IMR-90 (cell line): ENCODE data around the gene C2orf80. TPM values are rescaled to one million over a fixed set of nuclear protein-coding genes. Genes with fewer than 3 reads are reported as not detected.

ENCODE experiments used
- ATAC-seq: fragments of 200-7000 bp; cut with Tn5 transposase; 2 replicates; pipeline ENCODE4 v1.9.1; 2020; ENCODE audit warnings: low read depth, mild to moderate bottlenecking, moderate library complexity
- BruUV-seq: library from RNA; stranded (reverse); fragments of 400-500 nt; replicated peaks from 2 replicates; lab custom pipeline; 2021; lab: Mats Ljungman, UMichigan
- CTCF ChIA-PET: fragments of 300-600 bp; formaldehyde crosslinking; extraction: SDS; loops from one replicate; lab custom pipeline; 2021; ENCODE audit warnings: antibody characterized with exemption; lab: Yijun Ruan, JAX
- POLR2A ChIA-PET: fragments of 300-600 bp; sonication (Branson Sonifier 250); formaldehyde crosslinking; loops from one replicate; lab custom pipeline; 2022; ENCODE audit warnings: antibody characterized with exemption; ENCODE audit not compliant: unreplicated experiment; lab: Charles Lee
- DNase-seq: peaks from one replicate; pipeline ENCODE4 v3.0.0; 2013
- H2AFZ ChIP-seq: replicated peaks from 2 replicates; pipeline ENCODE3; 2013; ENCODE audit warnings: low read length, mild to moderate bottlenecking; ENCODE audit not compliant: poor library complexity
- H2AK5ac ChIP-seq: 2 replicates; pipeline ENCODE4 v1.6.1; 2013; ENCODE audit warnings: low read depth, low read length, inconsistent platforms
- H2AK9ac ChIP-seq: replicated peaks from 2 replicates; pipeline ENCODE3; 2013; ENCODE audit warnings: mild to moderate bottlenecking, low read depth, low read length, moderate library complexity; ENCODE audit not compliant: poor library complexity
- H2BK120ac ChIP-seq: 2 replicates; pipeline ENCODE4 v1.6.1; 2013; ENCODE audit warnings: low read depth, low read length, inconsistent platforms
- H2BK15ac ChIP-seq: 3 replicates; pipeline ENCODE4 v1.6.1; 2013; ENCODE audit warnings: low read depth, low read length, inconsistent platforms
- H2BK20ac ChIP-seq: 2 replicates; pipeline ENCODE4 v1.6.1; 2013; ENCODE audit warnings: low read depth, mild to moderate bottlenecking, inconsistent platforms, low read length, moderate library complexity
- H2BK5ac ChIP-seq: 2 replicates; pipeline ENCODE4 v1.6.1; 2013; ENCODE audit warnings: mild to moderate bottlenecking, low read depth, low read length, inconsistent platforms; ENCODE audit not compliant: poor library complexity, severe bottlenecking
- H3K14ac ChIP-seq: replicated peaks from 2 replicates; pipeline ENCODE4 v1.6.1; 2013; ENCODE audit warnings: low read depth, low read length, inconsistent platforms
- H3K18ac ChIP-seq: 2 replicates; pipeline ENCODE4 v1.6.1; 2013; ENCODE audit warnings: low read depth, low read length, control low read depth
- H3K23ac ChIP-seq: 2 replicates; pipeline ENCODE4 v1.6.1; 2013; ENCODE audit warnings: low read depth, low read length, inconsistent platforms
- H3K27ac ChIP-seq: 2 replicates; pipeline ENCODE4 v1.5.1; 2013; ENCODE audit warnings: mild to moderate bottlenecking, control low read depth, low read length; ENCODE audit not compliant: insufficient read depth
- H3K27me3 ChIP-seq: 2 replicates; pipeline ENCODE4 v1.6.1; 2013; ENCODE audit warnings: low read length; ENCODE audit not compliant: control insufficient read depth, insufficient read depth
- H3K36me3 ChIP-seq: 2 replicates; pipeline ENCODE4 v1.6.1; 2013; ENCODE audit warnings: low read length, mixed read lengths; ENCODE audit not compliant: control insufficient read depth, insufficient read depth
- H3K4ac ChIP-seq: 2 replicates; pipeline ENCODE4 v1.6.1; 2013; ENCODE audit warnings: low read depth, low read length, inconsistent platforms
- H3K4me1 ChIP-seq: 2 replicates; pipeline ENCODE4 v1.6.1; 2013; ENCODE audit warnings: low read length, mixed read lengths; ENCODE audit not compliant: control insufficient read depth, insufficient read depth
- H3K4me2 ChIP-seq: 2 replicates; pipeline ENCODE4 v1.6.1; 2013; ENCODE audit warnings: low read depth, mild to moderate bottlenecking, control low read depth, low read length, moderate library complexity
- H3K4me3 ChIP-seq: 2 replicates; pipeline ENCODE4 v1.5.1; 2013; ENCODE audit warnings: low read depth, mild to moderate bottlenecking, control low read depth, low read length, moderate library complexity; ENCODE audit not compliant: insufficient read depth
- H3K56ac ChIP-seq: 2 replicates; pipeline ENCODE4 v1.6.1; 2013; ENCODE audit warnings: low read length, inconsistent platforms; ENCODE audit not compliant: insufficient read depth; ENCODE audit errors: extremely low read depth
- H3K79me1 ChIP-seq, 2 experiments: 2 replicates each; pipeline ENCODE4 v1.6.1; 2013; ENCODE audit warnings: low read length in 2 of 2, inconsistent platforms in 1 of 2, low read depth in 1 of 2
- H3K9ac ChIP-seq: 2 replicates; pipeline ENCODE4 v1.6.1; 2013; ENCODE audit warnings: low read depth, low read length, control low read depth
- H3K9me1 ChIP-seq: 2 replicates; pipeline ENCODE4 v1.6.1; 2013; ENCODE audit warnings: low read length, inconsistent platforms; ENCODE audit not compliant: insufficient read depth
- H3K9me3 ChIP-seq: 2 replicates; pipeline ENCODE4 v1.6.1; 2013; ENCODE audit warnings: low read length; ENCODE audit not compliant: control insufficient read depth, insufficient read depth
- H4K20me1 ChIP-seq: 2 replicates; pipeline ENCODE4 v1.6.1; 2013; ENCODE audit warnings: low read length, inconsistent platforms; ENCODE audit not compliant: insufficient read depth
- H4K5ac ChIP-seq: 2 replicates; pipeline ENCODE4 v1.6.1; 2013; ENCODE audit warnings: mild to moderate bottlenecking, low read depth, low read length, control low read depth
- H4K8ac ChIP-seq, 2 experiments: 2 replicates each; pipeline ENCODE4 v1.6.1; 2013; ENCODE audit warnings: low read depth in 2 of 2, low read length in 2 of 2, control low read depth in 1 of 2, inconsistent platforms in 1 of 2
- H4K91ac ChIP-seq: 2 replicates; pipeline ENCODE4 v1.6.1; 2013; ENCODE audit warnings: low read depth, low read length, inconsistent platforms; ENCODE audit not compliant: insufficient read depth
- CEBPB ChIP-seq: IDR thresholded peaks from 2 replicates; pipeline ENCODE4 v1.6.1; 2012; ENCODE audit warnings: low read depth, low read length, improper control_type of control experiment
- CHD1 ChIP-seq: IDR thresholded peaks from 2 replicates; pipeline ENCODE4 v1.6.1; 2012; ENCODE audit warnings: low read depth, low read length, improper control_type of control experiment
- MXI1 ChIP-seq: IDR thresholded peaks from 2 replicates; pipeline ENCODE4 v1.6.1; 2012; ENCODE audit warnings: low read depth, mild to moderate bottlenecking, low read length, moderate library complexity, borderline replicate concordance
- WGBS, 2 experiments: methylation state at CpG; one replicate each; pipeline versions ENCODE4 v1.1.5 to v1.1.7; 2013; ENCODE audit warnings: missing lambda C conversion rate in 2 of 2; ENCODE audit not compliant: insufficient read length in 1 of 2; ENCODE audit errors: extremely low coverage in 2 of 2; 5-methylcytosine and 5-hydroxymethylcytosine counted together
- dilution Hi-C: fragments of 300-500 bp; cut with HindIII; formaldehyde crosslinking; loops from one replicate; pipeline ENCODE4 v1.14.3; 2018; ENCODE audit warnings: low sequenced_read_pairs; ENCODE audit not compliant: unreplicated experiment
- in situ Hi-C: fragments of 300-500 bp; cut with MboI; formaldehyde crosslinking; loops from 3 replicates; pipeline ENCODE4 v1.14.3; 2019; ENCODE audit warnings: low sequenced_read_pairs, inconsistent platforms, mixed read lengths
- intact Hi-C: fragments of 100-400 bp; cut with micrococcal nuclease; formaldehyde crosslinking; loops from 2 replicates; pipeline ENCODE4 v1.10.0; 2022
- polyA plus RNA-seq, 3 experiments: library from polyadenylated mRNA; depleted of rRNA; stranded (reverse); fragments of >200 nt; gene quantifications; 2 replicates each; pipeline ENCODE4 v1.2.3, GENCODE V29; 2012; ENCODE audit warnings: low replicate concordance in 1 of 3
- total RNA-seq: library from RNA; depleted of rRNA; stranded (reverse); fragments of >200 nt; gene quantifications from 2 replicates; pipeline ENCODE4 v1.2.3, GENCODE V29; 2012
- TF ChIP-seq, protein P1 (sequence below): fragments of 150-350 bp; IDR thresholded peaks from 2 replicates; pipeline ENCODE4 v1.6.1; 2017; ENCODE audit warnings: mild to moderate bottlenecking, antibody characterized with exemption, low read length, low read depth

C2orf80 gene
- total and polyA plus RNA-seq, 2 of the 4 experiments (the other 2 are of a cell fraction) = not detected

DNA sequence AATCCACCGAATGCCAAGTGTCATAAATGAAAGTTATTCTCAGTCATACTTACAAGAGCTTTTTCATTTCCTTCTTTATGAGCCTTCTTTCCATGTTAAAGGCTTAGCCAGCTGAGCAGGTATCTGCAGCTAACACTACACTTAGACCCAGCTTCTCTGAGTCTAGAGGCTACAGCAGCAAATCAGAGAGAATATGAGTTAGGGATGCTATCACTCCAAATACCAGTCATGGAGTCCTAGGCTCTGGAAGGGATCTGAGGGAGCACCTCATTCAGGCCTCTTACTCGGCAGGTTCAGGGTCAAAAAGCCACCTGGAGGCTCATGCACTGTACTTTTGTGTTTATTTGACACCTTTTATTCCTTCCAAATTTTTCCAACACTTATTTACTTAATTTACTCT, 2.9 kb downstream of the C2orf80 start:
- BruUV-seq = no TSS peak
- intact Hi-C loops = no loop called here
- H4K5ac ChIP-seq = no peak overlapping the region
- no peak overlapping the region for H2BK120ac ChIP-seq
- H2BK20ac ChIP-seq = no peak overlapping the region
- no peak overlapping the region for H3K27ac ChIP-seq
- H3K14ac ChIP-seq = no peak overlapping the region
- H3K9me1 ChIP-seq = no peaks in the 10 kb centered on the region
- DNase-seq = no peak
- TF ChIP-seq MXI1 (no peak), CHD1 (no peak), CEBPB (no peak)
- TF ChIP-seq, protein P1, sequence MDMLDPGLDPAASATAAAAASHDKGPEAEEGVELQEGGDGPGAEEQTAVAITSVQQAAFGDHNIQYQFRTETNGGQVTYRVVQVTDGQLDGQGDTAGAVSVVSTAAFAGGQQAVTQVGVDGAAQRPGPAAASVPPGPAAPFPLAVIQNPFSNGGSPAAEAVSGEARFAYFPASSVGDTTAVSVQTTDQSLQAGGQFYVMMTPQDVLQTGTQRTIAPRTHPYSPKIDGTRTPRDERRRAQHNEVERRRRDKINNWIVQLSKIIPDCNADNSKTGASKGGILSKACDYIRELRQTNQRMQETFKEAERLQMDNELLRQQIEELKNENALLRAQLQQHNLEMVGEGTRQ = no peak
- H2AK5ac ChIP-seq = no peak overlapping the region
- no peak overlapping the region for H3K18ac ChIP-seq
- no peak overlapping the region for H2AK9ac ChIP-seq
- in situ Hi-C loops = no loop called here
- H4K20me1 ChIP-seq = no peaks in the 10 kb centered on the region
- H3K4ac ChIP-seq = no peak overlapping the region
- no peak for ATAC-seq
- no peak overlapping the region for H2BK15ac ChIP-seq
- 50% methylated on average over 1 of the region's 2 CpGs; no CpG with 5 or more reads in 1 of the 2 experiments for whole genome bisulfite sequencing, 2 experiments
- no peak overlapping the region for H2AFZ ChIP-seq
- H3K4me3 ChIP-seq = no peak overlapping the region
- no peak overlapping the region for H3K56ac ChIP-seq
- H3K23ac ChIP-seq = no peak overlapping the region
- H3K9ac ChIP-seq = no peak overlapping the region
- H3K79me1 ChIP-seq = no peaks in the 10 kb centered on the region
- no peaks in the 10 kb centered on the region for H3K36me3 ChIP-seq
- no peak overlapping the region for H4K91ac ChIP-seq
- no peak overlapping the region for H4K8ac ChIP-seq
- H3K27me3 ChIP-seq = peaks cover 18% of the 10 kb centered on the region
- H2BK5ac ChIP-seq = no peak overlapping the region
- no peak overlapping the region for H3K4me2 ChIP-seq
- CTCF ChIA-PET = no interaction called here
- H3K9me3 ChIP-seq = no peaks in the 10 kb centered on the region
- no peaks in the 10 kb centered on the region for H3K4me1 ChIP-seq
- POLR2A ChIA-PET = no interaction called here
- dilution Hi-C loops = no loop called here
